GM06990 (cell line): ENCODE results near the gene NCR3LG1.

Experiments used
- DNase-seq: peaks from one replicate; pipeline ENCODE4 v3.0.0-alpha.2; 2011; ENCODE audit not compliant: insufficient read length; ENCODE audit errors: extremely low read depth
- H3K27me3 ChIP-seq: replicated peaks from 2 replicates; pipeline ENCODE4 v1.6.0; 2011; ENCODE audit warnings: low read length; ENCODE audit not compliant: control insufficient read depth, insufficient read depth
- H3K36me3 ChIP-seq: 2 replicates; pipeline ENCODE4 v1.5.1; 2011; ENCODE audit warnings: low read length; ENCODE audit not compliant: control insufficient read depth, insufficient read depth
- H3K4me3 ChIP-seq: replicated peaks from 2 replicates; pipeline ENCODE4 v1.5.1; 2011; ENCODE audit warnings: low read depth, mild to moderate bottlenecking, control low read depth, low read length
- CTCF ChIP-seq: IDR thresholded peaks from 2 replicates; pipeline ENCODE4 v1.5.1; 2011; ENCODE audit warnings: low read length, control low read depth, mild to moderate bottlenecking, inconsistent platforms; ENCODE audit not compliant: insufficient read depth, poor library complexity, severe bottlenecking

The NCR3LG1 gene

GRCh38 chr11:17350455-17351171 is 987 bp upstream of the NCR3LG1 start:
- TF ChIP-seq CTCF: no peak
- Histone ChIP-seq H3K27me3 (no peaks in the 10 kb centered on the region; the same call in 1 of the 2 replicates), H3K36me3 (no peaks in the 10 kb centered on the region), H3K4me3 (no peak overlapping the region)
- DNase-seq: no peak

GRCh38 chr11:17351172-17351509 is 459 bp upstream of the NCR3LG1 start:
- Histone ChIP-seq H3K36me3 (no peaks in the 10 kb centered on the region), H3K27me3 (no peaks in the 10 kb centered on the region; the same call in 1 of the 2 replicates), H3K4me3 (peak overlapping the region; percentile 54)
- no peak for DNase-seq
- TF ChIP-seq CTCF: no peak

GRCh38 chr11:17352950-17353820 is 1.6 kb downstream of the NCR3LG1 start:
- Histone ChIP-seq H3K27me3 (no peaks in the 10 kb centered on the region; the same call in 1 of the 2 replicates), H3K4me3 (peak overlapping the region; percentile 62), H3K36me3 (no peaks in the 10 kb centered on the region)
- TF ChIP-seq CTCF: peak; percentile 5
- DNase-seq: peak; percentile 39

GRCh38 chr11:17353821-17354600 is 2.4 kb downstream of the NCR3LG1 start:
- no peak for DNase-seq
- H3K27me3 ChIP-seq: no peaks in the 10 kb centered on the region; the same call in 1 of the 2 replicates
- H3K36me3 ChIP-seq: no peaks in the 10 kb centered on the region

More at GRCh38 chr11:17353821-17354600, 2.4 kb downstream of the NCR3LG1 start:
- TF ChIP-seq CTCF: no peak
- peak overlapping the region; percentile 62 for H3K4me3 ChIP-seq
